ENCODE data around the gene RANBP1.
"Not testable (repeated sequence)": the region's sequence is repeated elsewhere in the genome, so short reads cannot be mapped to it uniquely, and the experiment has no call there.

The RANBP1 gene

GRCh38 chr22:20154602-20155187, 38.8 kb downstream of the RANBP1 start:
- DNase-seq: no peak

- peak; percentile 42 for DNase-seq
These were observed 39.6 kb downstream of the RANBP1 start for GRCh38 chr22:20155330-20156041.

GRCh38 chr22:20156042-20156389, 40.1 kb downstream of the RANBP1 start:
- DNase-seq: no peak

GRCh38 chr22:20156611-20157429, 40.9 kb downstream of the RANBP1 start:
- peak; percentile 65 for DNase-seq

GRCh38 chr22:20157430-20158183, 41.7 kb downstream of the RANBP1 start:
- no peak for DNase-seq

- DNase-seq: no peak
These were observed 42.6 kb downstream of the RANBP1 start for GRCh38 chr22:20158391-20159036.

GRCh38 chr22:20159076-20159475, 43.2 kb downstream of the RANBP1 start:
- DNase-seq: no peak

GRCh38 chr22:20159531-20159930, 43.6 kb downstream of the RANBP1 start:
- DNase-seq: not testable (repeated sequence)

GRCh38 chr22:20160041-20160440, 44.1 kb downstream of the RANBP1 start:
- no peak for DNase-seq

- no peak for DNase-seq
These were observed 49.0 kb downstream of the RANBP1 start for GRCh38 chr22:20164863-20165262.

GRCh38 chr22:20165421-20165820, 49.5 kb downstream of the RANBP1 start:
- no peak for DNase-seq

- no peak for DNase-seq
These were observed 50.0 kb downstream of the RANBP1 start for GRCh38 chr22:20165913-20166312.

- DNase-seq: no peak
These were observed 50.8 kb downstream of the RANBP1 start for GRCh38 chr22:20166703-20167102.

GRCh38 chr22:20167643-20168322, 51.9 kb downstream of the RANBP1 start:
- DNase-seq: no peak

- DNase-seq: no peak
These were observed 53.4 kb downstream of the RANBP1 start for GRCh38 chr22:20169253-20169822.

- no peak for DNase-seq
These were observed 54.3 kb downstream of the RANBP1 start for GRCh38 chr22:20170170-20170569.

- DNase-seq: no peak
These were observed 55.6 kb downstream of the RANBP1 start for GRCh38 chr22:20171288-20172140.

GRCh38 chr22:20172141-20172613, 56.3 kb downstream of the RANBP1 start:
- DNase-seq: no peak

GRCh38 chr22:20173246-20173645, 57.3 kb downstream of the RANBP1 start:
- no peak for DNase-seq

GRCh38 chr22:20173772-20174171, 57.9 kb downstream of the RANBP1 start:
- DNase-seq: no peak

All from fibroblast of skin of scalp (primary cell).